SK-N-MC (cell line): ENCODE measurements around the gene PPP6R2.

ENCODE experiments used
- DNase-seq: peaks from one replicate; pipeline ENCODE4 v3.0.0-alpha.2; 2011; ENCODE audit warnings: low read depth, low spot score
- H3K27ac ChIP-seq: fragments of 200-600 bp; sonication (generic); 2 replicates; pipeline ENCODE4 v1.5.1; 2016; ENCODE audit warnings: mixed run types
- H3K36me3 ChIP-seq: fragments of 200-600 bp; sonication (generic); 2 replicates; pipeline ENCODE4 v1.6.1; 2017; ENCODE audit warnings: antibody characterized with exemption, low read length, mixed read lengths; ENCODE audit not compliant: insufficient read depth
- H3K4me3 ChIP-seq: fragments of 200-600 bp; sonication (generic); 2 replicates; pipeline ENCODE4 v1.5.1; 2016
- H3K9ac ChIP-seq: fragments of 200-600 bp; sonication (generic); 2 replicates; pipeline ENCODE4 v1.8.0; 2017; ENCODE audit warnings: mixed run types, mixed read lengths; ENCODE audit not compliant: insufficient read length
- H3K9me3 ChIP-seq: fragments of 200-600 bp; sonication (generic); 2 replicates; pipeline ENCODE4 v1.6.1; 2017; ENCODE audit warnings: low read depth, mild to moderate bottlenecking, antibody characterized with exemption, low read length, moderate library complexity, mixed read lengths
- EZH2 ChIP-seq: fragments of 200-600 bp; sonication (generic); IDR thresholded peaks from one replicate; pipeline ENCODE4 v1.6.1; 2017; ENCODE audit warnings: antibody characterized with exemption
- FOXP2 ChIP-seq: optimal IDR thresholded peaks from 2 replicates; pipeline ENCODE3; 2011; ENCODE audit warnings: mild to moderate bottlenecking, moderate library complexity; ENCODE audit not compliant: insufficient read depth; ENCODE audit errors: extremely low read length, control extremely low read depth
- POLR2AphosphoS5 ChIP-seq: IDR thresholded peaks from 2 replicates; pipeline ENCODE4 v1.6.1; 2012; ENCODE audit warnings: mild to moderate bottlenecking, low read depth, low read length, borderline replicate concordance

Gene PPP6R2

DNA sequence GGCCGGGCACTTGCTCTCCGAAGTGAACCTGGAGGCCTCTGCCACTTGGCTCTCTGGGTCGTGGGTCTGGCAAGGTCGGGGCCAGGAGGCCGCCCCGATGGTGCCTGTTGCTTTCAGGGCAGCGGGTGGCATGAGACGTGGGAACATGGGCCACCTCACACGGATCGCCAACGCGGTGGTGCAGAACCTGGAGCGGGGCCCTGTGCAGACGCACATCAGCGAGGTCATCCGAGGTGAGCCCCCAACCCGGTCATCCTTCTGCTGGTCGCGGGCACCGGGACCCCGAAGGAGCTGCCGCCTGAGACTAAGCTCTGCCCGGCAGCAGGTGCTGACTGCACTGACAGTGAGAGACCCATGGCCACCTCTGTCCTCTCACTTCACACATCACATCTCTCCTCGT, 91.7 kb downstream of the PPP6R2 start:
- TF ChIP-seq EZH2 (no peak), POLR2AphosphoS5 (no peak), FOXP2 (no peak)
- DNase-seq: no peak
- Histone ChIP-seq H3K9me3 (no peaks in the 10 kb centered on the region), H3K27ac (no peak overlapping the region), H3K4me3 (no peak overlapping the region), H3K9ac (no peak overlapping the region), H3K36me3 (peaks cover 46% of the 10 kb centered on the region)

DNA sequence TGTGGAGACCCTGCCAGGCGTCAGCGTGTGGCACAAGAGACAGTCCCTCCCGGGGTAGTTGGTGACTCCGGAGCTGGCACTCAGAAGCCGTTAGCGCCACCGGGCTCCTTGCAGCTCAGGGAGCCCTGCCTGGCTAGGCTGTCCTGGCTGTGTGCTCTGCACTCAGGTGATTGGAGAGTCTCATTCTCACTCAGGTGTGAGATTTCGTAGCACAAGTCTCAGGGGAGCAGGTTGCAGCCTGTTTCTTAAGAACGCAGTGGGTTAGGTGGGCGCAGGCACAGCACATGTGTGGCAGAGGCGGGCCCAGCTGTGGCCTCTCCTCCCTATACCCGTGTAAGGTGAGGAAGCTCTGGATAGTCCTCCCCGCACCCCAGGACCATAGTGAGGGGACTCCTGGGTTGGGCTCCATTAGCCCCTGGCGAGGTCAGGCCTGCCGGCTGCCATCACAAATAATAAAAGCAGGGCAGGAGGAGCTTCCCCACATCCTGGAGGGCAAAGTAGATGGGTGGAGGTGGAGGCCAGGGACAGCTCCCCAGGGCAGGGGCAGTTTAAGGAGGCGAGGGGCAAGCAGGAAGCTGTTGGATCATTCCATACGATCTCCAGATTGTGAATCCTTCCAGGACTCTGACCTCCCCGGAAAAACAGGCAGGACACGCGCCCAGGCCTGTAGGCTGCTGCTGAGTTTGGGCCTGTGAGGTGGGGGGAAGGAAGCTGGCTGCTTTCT, 92.3 kb downstream of the PPP6R2 start:
- H3K36me3 ChIP-seq: peaks cover 44% of the 10 kb centered on the region; the same call in 1 of the 2 replicates
- H3K27ac ChIP-seq: no peak overlapping the region
- TF ChIP-seq EZH2 (no peak), POLR2AphosphoS5 (no peak), FOXP2 (no peak)
- H3K9ac ChIP-seq: no peak overlapping the region
- H3K9me3 ChIP-seq: no peaks in the 10 kb centered on the region
- DNase-seq: no peak
- H3K4me3 ChIP-seq: no peak overlapping the region

DNA sequence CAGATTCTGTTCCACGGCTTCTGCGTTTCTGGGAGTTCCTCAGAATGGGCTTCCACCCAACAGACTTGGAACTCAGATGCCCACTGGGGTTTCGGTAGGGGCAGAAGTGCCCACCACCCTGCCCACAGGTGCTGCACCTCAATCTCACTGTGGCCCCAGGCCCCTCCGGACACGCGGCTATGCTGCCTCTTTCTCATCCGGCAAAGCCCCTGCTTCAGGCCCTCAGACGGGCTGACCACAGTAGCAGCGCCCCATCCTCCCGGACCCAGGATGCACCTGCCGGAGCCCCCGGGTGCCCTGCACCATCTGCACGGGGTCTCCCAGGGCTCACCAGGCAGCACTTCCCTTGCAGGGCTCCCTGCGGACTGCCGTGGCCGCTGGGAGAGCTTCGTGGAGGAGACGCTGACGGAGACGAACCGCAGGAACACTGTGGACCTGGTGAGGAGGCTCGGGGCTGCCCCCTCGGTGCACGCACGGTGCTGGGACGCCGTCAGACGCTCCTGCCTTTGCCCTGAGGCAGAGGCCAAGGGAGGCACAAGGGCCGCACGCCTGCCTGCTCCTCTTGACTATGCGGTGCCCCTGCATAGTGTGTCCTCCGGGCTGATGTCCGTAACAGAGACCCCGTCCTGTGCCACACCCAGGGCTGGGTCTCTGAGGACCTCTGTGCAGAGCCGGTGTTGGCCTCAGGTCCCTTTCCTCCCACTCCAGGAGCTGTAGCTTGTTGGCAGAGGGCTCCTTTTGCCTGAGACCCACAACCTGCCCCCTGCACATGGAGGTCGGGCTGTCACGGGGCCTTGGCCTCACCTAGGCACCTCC, 93.1 kb downstream of the PPP6R2 start:
- peaks cover 38% of the 10 kb centered on the region; the same call in 1 of the 2 replicates for H3K36me3 ChIP-seq
- no peaks in the 10 kb centered on the region for H3K9me3 ChIP-seq
- H3K27ac ChIP-seq: no peak overlapping the region
- no peak overlapping the region for H3K4me3 ChIP-seq
- TF ChIP-seq EZH2 (no peak), POLR2AphosphoS5 (no peak), FOXP2 (no peak)
- no peak for DNase-seq
- no peak overlapping the region for H3K9ac ChIP-seq

DNA sequence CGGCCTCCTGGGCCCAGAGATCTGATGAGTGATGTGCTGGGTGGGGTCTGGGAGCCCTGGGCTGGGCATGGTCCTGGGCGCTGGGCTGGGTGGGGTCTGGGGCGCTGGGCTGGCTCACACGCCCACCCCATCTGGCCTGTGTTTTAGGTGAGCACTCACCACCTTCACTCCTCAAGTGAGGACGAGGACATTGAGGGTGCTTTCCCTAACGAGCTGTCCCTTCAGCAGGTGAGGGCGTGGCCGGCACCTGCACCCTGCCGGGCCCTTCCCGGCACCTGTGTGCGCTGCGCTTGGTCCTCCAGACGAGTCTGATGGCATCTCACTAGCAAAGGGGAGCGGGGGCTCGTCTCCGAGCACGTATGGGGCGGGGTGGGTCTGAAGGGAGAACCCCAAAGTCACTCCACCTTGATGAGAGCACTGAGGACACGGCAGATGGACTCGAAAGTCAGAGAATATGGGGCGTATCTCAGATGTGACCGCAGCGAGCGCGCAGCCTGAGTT, 93.8 kb downstream of the PPP6R2 start:
- TF ChIP-seq EZH2: no peak
- no peak for TF ChIP-seq FOXP2
- no peak for TF ChIP-seq POLR2AphosphoS5
- no peak for DNase-seq
- peaks cover 31% of the 10 kb centered on the region; the same call in 1 of the 2 replicates for H3K36me3 ChIP-seq
- no peak overlapping the region for H3K9ac ChIP-seq
- no peak overlapping the region for H3K27ac ChIP-seq
- no peak overlapping the region for H3K4me3 ChIP-seq
- H3K9me3 ChIP-seq: no peaks in the 10 kb centered on the region

DNA sequence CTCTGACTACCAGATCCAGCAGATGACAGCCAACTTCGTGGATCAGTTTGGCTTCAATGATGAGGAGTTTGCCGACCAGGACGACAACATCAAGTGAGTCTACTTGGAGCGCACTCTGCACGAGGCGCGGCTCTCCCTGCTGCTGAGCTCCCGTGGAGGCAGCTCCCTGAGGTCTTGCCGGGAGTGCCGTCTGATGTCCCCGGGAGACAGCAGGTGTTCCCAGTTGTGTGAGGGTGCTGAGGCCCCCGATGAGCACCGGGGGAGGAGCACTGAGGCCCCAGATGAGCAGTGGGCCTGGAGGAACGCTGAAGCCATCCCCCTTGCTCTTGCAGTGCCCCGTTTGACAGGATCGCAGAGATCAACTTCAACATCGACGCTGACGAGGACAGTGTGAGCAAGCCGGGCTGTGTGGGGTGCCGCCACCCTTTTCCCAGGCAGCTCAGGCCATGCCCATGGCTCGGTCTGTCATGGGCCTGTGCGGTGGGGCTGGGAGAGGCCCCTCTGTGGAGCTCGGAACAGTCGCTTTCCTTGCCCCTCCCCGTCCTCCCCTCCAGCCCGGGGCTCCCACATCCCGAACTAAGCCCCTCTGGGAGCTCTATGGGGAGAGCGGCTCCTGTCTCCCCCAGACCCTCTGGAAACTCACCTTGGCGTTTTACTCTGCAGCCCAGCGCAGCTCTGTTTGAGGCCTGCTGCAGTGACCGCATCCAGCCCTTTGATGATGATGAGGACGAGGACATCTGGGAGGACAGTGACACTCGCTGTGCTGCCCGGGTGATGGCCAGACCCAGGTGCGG, 94.6 kb downstream of the PPP6R2 start:
- no peak for DNase-seq

DNA sequence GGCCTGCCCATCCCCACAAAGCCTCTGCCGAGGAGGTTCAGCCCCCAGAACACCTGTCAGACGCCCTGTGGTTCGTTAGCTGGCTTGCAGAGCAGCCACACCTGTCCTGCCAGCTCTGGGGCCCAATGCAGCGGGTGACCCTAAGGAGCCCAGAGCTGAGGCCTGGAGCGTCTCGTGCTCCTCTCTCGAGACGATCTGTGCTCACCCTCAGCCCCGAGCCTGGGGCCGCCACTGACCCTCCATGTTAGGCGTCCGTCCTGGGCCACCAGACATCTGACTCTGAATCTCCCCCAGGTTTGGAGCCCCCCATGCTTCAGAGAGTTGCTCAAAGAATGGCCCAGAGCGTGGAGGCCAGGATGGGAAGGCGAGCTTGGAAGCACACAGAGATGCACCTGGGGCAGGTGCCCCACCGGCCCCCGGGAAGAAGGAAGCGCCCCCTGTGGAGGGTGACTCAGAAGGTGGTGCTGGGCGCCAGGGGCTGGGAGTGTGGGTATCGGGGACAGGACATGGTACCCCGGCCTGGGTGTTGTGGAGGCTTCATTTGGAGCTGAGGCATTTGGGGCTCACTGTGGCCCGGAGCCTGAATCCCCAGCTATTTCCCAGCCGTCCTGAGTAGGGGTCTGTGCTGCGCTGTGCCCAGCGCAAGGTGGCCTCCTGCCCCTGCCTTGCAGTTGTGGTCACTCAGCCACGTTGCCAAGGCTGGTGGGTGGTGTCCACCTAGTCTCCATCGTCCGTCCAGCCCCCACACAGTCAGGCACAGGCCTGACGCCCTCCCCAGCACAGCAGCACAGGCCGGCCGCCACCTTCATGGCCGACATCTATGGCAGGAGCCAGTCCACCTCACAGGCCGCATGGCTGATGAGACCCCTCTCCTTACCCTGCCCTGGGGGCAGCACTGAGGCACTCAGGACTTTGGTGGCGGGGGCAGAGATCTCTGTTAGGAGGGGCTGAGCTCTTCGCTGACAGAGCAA, 95.5 kb downstream of the PPP6R2 start:
- H3K4me3 ChIP-seq: no peak overlapping the region
- H3K9ac ChIP-seq: no peak overlapping the region
- DNase-seq: no peak
- TF ChIP-seq EZH2 (no peak), POLR2AphosphoS5 (no peak), FOXP2 (no peak)
- no peak overlapping the region for H3K27ac ChIP-seq
- H3K9me3 ChIP-seq: no peaks in the 10 kb centered on the region
- peaks cover 28% of the 10 kb centered on the region; the same call in 1 of the 2 replicates for H3K36me3 ChIP-seq

More for the DNA sequence above, 94.6 kb downstream of the PPP6R2 start:
- H3K9me3 ChIP-seq: no peaks in the 10 kb centered on the region
- peaks cover 24% of the 10 kb centered on the region; the same call in 1 of the 2 replicates for H3K36me3 ChIP-seq
- no peak overlapping the region for H3K9ac ChIP-seq
- no peak for TF ChIP-seq FOXP2
- TF ChIP-seq POLR2AphosphoS5: no peak
- no peak for TF ChIP-seq EZH2
- H3K27ac ChIP-seq: no peak overlapping the region
- H3K4me3 ChIP-seq: no peak overlapping the region

DNA sequence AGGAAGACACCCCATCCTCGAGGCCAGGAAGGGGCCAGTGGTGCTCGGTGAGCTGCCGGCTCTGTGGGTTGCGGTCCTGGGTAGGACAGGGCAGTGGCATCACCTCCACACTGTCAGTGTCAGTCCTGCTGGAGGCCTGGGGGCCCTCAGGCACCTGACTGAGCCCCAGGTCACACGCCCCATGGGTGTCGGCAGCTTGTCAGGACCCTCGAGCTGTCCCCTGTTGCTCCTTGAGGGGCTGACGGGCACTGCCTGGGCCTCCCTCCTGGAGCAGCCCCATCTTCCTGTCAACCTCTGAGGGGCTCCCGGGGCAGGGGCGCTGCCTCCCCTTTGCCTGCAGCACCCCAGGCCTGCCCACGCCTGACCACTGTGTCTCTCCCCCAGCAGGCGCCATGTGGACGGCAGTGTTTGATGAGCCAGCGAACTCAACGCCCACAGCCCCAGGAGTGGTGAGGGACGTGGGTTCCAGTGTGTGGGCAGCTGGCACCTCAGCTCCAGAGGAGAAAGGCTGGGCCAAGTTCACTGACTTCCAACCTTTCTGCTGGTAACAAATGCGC, 96.3 kb downstream of the PPP6R2 start:
- peaks cover 29% of the 10 kb centered on the region; the same call in 1 of the 2 replicates for H3K36me3 ChIP-seq
- no peak overlapping the region for H3K27ac ChIP-seq
- DNase-seq: no peak
- TF ChIP-seq POLR2AphosphoS5 (no peak), EZH2 (no peak), FOXP2 (no peak)
- no peaks in the 10 kb centered on the region for H3K9me3 ChIP-seq
- no peak overlapping the region for H3K4me3 ChIP-seq
- H3K9ac ChIP-seq: no peak overlapping the region
